GM12892 (cell line): ENCODE data around the gene FKBP11.

ENCODE experiments used
- POLR2A ChIP-seq: IDR thresholded peaks from 2 replicates; pipeline ENCODE4 v1.6.1; 2011; ENCODE audit warnings: low read depth, low read length, control low read depth
- POLR2AphosphoS5 ChIP-seq: IDR thresholded peaks from 2 replicates; pipeline ENCODE4 v1.6.1; 2011; ENCODE audit warnings: low read depth, low read length, control low read depth
- TAF1 ChIP-seq: IDR thresholded peaks from 2 replicates; pipeline ENCODE4 v1.6.1; 2011; ENCODE audit warnings: low read depth, mild to moderate bottlenecking, control low read depth, low read length, borderline replicate concordance

DNA sequence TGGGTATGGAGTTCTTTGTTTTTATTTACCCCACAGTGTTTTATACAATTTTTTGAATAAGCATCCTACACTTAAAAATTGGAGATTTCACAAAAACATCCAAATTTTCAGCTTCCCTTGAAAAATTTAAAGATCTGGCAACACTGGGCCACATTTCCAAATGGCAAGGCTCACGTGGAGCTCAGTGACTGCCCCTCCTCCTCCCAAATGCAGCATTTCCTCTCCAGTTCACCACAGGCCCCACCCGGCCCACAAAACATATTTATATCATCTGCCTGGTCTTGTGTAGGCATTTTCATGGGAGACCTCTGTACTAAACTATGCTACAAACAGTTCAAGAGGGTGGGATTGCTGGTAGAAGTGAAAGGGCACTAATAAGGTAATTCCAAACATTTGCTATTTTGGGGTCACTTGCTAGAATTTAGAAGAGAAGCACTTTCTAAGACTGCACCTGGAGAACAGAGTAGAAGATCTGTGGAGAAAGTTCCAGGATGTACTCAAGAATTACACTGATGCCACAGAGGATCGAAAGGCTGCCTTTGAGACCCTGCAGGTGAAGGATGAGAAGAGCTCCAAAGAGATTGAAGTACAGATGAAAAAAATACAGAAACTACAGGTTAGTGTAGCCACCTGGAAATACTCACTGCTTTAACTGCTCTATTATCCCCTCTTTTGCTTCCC lies 7.3 kb downstream of the FKBP11 start:
- no peak for TF ChIP-seq POLR2A
- TF ChIP-seq TAF1, result no peak
- no peak for TF ChIP-seq POLR2AphosphoS5
